Endometrial microvascular endothelial cells (primary cell): ENCODE data around the gene RIMS3. TPM values are rescaled to one million over a fixed set of nuclear protein-coding genes. Genes with fewer than 3 reads are reported as not detected.
"Not testable (repeated sequence)": the region's sequence is repeated elsewhere in the genome, so short reads cannot be mapped to it uniquely, and the experiment has no call there.

Experiments
- in situ Hi-C: cut with HindIII; loops from 2 replicates; pipeline ENCODE4 v1.10.0; 2017; ENCODE audit warnings: low sequenced_read_pairs, low pct_unique_long_range_greater_than_20kb; ENCODE audit errors: inconsistent ontology term
- total RNA-seq: library from RNA; depleted of rRNA; stranded (reverse); fragments of >200 nt; gene quantifications from one replicate; pipeline ENCODE4 v1.2.3, GENCODE V29; 2015; ENCODE audit errors: inconsistent ontology term

Gene RIMS3
- total RNA-seq, 1 donor from 2014 or later, result 0.09 TPM

- in situ Hi-C loops, result no loop called here
Observed at GRCh38 chr1:40618108-40618507, 47.4 kb downstream of the RIMS3 start.

- in situ Hi-C loops, result no loop called here
Observed at GRCh38 chr1:40612345-40612831, 53.1 kb downstream of the RIMS3 start.

- in situ Hi-C loops, result no loop called here
Observed at GRCh38 chr1:40610156-40610555, 55.3 kb downstream of the RIMS3 start.

GRCh38 chr1:40607921-40608320, 57.6 kb downstream of the RIMS3 start:
- in situ Hi-C loops, result no loop called here

DNA sequence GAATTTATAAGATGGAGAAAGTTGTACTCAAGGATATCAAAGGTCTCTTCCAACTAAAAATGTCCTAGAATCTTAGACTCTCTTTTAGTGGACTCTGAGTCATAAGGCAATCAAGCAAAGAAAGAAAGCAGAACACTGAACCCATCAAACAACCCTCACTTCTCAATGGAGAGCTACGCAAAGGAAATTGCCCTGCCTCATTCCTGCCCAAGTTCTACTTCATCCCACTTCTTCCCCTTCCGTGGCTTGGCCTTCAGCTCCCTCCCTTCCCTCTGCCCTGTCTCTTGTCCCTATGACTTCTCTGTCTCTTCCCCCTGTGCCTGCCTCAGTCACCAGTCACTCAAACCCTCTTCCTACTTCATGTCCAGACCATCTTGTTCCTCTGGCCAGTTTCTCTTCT, 58.5 kb downstream of the RIMS3 start:
- in situ Hi-C loops, result no loop called here

- in situ Hi-C loops, result no loop called here
Observed at GRCh38 chr1:40606194-40606593, 59.3 kb downstream of the RIMS3 start.

DNA sequence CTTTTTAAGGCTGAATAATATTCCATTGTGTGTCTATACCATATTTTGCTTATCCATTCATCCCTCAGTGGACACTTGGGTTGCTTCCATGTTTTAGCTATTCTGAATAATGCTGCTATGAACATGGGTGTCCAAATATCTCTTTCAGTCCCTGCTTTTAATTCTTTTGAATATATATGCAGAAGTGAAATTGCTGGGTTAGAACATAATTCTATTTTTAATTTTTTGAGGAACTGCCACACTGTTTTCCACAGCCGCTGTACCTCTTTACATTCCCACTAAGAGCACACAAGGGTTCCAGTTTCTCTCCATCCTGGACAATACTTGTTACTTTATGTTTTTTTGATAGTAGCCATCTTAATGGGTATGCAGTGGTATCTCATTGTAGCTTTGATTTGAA, 65.6 kb downstream of the RIMS3 start:
- in situ Hi-C loops, result no loop called here

- in situ Hi-C loops, result no loop called here
Observed at GRCh38 chr1:40595623-40596022, 69.9 kb downstream of the RIMS3 start.

DNA sequence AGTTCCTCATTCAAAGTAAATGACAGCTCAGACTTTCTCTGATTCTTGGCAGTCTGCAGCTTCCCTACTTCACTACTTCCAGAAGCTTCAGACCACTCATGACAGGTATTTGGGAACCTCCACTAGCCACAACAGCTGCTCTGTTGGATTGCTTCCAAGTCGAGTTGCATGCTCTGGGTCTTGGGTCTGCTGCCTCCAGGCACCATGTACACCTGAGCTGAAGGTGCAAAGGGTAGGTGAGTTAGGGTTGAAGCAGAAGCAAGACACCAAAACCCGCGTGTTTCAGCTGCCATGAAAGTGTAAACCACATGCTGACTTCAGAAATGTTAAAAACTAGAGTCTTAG, 71.3 kb downstream of the RIMS3 start:
- in situ Hi-C loops, result no loop called here

DNA sequence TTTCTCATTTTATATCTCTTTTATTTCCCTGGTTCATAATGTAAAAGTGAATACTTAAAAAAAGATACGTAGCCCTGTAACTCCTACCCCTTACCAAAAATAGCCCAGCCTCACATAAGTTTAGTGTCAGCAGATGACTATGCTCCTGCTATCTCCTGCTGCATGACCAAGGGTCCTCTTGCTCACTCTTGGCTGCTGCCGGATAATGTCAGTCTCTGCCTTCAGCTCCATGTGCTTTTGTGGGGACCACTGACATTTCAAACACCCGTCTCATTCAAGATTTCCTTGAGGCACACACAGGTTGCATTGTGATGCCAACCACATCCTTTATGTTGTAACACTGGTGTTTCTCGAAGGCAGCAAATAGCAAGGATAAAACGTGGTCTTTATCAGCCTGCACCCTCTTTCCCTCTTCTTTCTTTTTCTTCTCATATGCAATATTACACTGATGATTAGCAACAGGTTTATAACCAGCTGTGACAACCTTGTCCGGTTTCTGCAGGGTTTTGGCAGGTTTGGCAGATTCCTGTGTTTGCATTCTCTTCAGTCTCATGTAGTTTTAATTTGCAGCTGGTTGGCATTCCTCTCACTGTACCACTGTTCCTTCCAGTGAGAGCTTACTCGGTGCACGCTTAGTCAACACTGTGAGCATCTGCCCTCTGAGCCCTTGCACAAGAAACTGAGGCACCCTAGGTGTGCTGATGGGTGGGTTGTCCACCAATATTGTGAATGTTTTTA, 71.9 kb downstream of the RIMS3 start:
- in situ Hi-C loops, result no loop called here

GRCh38 chr1:40592107-40592803, 73.2 kb downstream of the RIMS3 start:
- in situ Hi-C loops, result no loop called here

DNA sequence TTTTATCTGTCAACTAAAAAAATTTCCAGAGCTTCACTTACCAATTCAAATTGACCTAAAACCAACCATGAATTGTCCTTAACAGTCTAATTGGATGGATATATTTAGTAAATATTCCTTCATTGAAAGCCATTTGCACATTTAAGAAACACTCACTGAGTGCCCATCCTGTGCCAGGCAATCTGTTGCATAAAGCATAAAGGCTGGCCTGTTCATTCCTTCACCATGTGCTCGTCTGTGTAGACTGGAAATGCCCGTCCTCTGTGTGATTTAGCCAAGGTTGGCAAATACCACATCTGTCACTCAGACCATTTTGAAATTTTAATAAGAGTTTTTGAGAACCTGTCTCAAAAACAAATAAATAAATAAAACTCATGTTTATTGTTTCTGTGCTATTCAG, 76.9 kb downstream of the RIMS3 start:
- in situ Hi-C loops, result no loop called here

DNA sequence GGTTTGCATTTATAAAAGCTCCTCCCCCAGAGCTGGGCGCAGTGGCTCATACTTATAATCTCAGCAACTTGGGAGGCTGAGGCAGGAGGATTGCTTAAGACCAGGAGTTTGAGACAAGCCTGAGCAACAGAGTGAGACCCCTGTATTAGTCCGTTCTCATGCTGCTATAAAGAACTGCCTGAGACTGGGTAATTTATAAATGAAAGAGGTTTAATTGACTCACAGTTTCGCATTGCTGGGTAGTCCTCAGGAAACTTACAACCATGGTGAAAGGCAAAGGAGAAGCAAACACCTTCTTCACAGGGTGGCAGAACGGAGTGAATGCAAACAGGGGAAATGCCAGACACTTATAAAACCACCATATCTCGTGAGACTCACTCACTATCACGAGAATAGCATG, 81.5 kb downstream of the RIMS3 start:
- in situ Hi-C loops, result no loop called here

- in situ Hi-C loops, result no loop called here
Observed at GRCh38 chr1:40582116-40582515, 83.4 kb downstream of the RIMS3 start.

GRCh38 chr1:40575336-40575735, 90.1 kb downstream of the RIMS3 start:
- in situ Hi-C loops, result no loop called here

- in situ Hi-C loops, result not testable (repeated sequence)
Observed at GRCh38 chr1:40574805-40575204, 90.7 kb downstream of the RIMS3 start.

Other genes starting within 250 kb of the RIMS3 start
- 1.8 TPM for gene ZFP69B, start 215.2 kb downstream of the RIMS3 start, total RNA-seq
- gene ZFP69, start 188.4 kb downstream of the RIMS3 start, total RNA-seq, result 1.9 TPM
- 23.1 TPM for gene EXO5, start 156.9 kb downstream of the RIMS3 start, total RNA-seq
- 0.84 TPM for gene ZNF684, start 134.0 kb downstream of the RIMS3 start, total RNA-seq
- 37.7 TPM for gene NFYC, start 26.0 kb upstream of the RIMS3 start, total RNA-seq
- gene KCNQ4, start 118.1 kb upstream of the RIMS3 start, total RNA-seq, result not detected
- gene CITED4, start 196.7 kb upstream of the RIMS3 start, total RNA-seq, result 64.0 TPM